OCI-LY1 (cell line): ENCODE results near the gene XPO4.

Experiments used
- H2AFZ ChIP-seq: fragments of 200-600 bp; sonication (generic), shearing (Covaris generic); 2 replicates; pipeline ENCODE4 v1.6.0; 2014; ENCODE audit warnings: antibody characterized with exemption, mild to moderate bottlenecking, low read length
- H3F3A ChIP-seq: fragments of 200-600 bp; sonication (generic), shearing (Covaris generic); 2 replicates; pipeline ENCODE4 v1.6.0; 2014; ENCODE audit warnings: mild to moderate bottlenecking, antibody characterized with exemption, low read length, moderate library complexity; ENCODE audit not compliant: insufficient read depth
- H3K27ac ChIP-seq: fragments of 200-600 bp; sonication (generic); 2 replicates; pipeline ENCODE4 v1.5.1; 2014; ENCODE audit warnings: low read length, mixed run types, mild to moderate bottlenecking, low read depth; ENCODE audit not compliant: poor library complexity, severe bottlenecking
- H3K27me3 ChIP-seq: fragments of 200-600 bp; sonication (generic); 2 replicates; pipeline ENCODE4 v1.6.0; 2014; ENCODE audit warnings: antibody characterized with exemption, mild to moderate bottlenecking, low read length, moderate library complexity; ENCODE audit not compliant: insufficient read depth
- H3K36me3 ChIP-seq: fragments of 200-600 bp; sonication (generic); 2 replicates; pipeline ENCODE4 v1.6.1; 2014; ENCODE audit warnings: mild to moderate bottlenecking, antibody characterized with exemption, low read length, moderate library complexity, mixed read lengths; ENCODE audit not compliant: insufficient read depth
- H3K4me1 ChIP-seq: fragments of 200-600 bp; sonication (generic); 2 replicates; pipeline ENCODE4 v1.5.1; 2014; ENCODE audit warnings: mild to moderate bottlenecking, low read length, moderate library complexity; ENCODE audit not compliant: insufficient read depth, severe bottlenecking
- H3K4me2 ChIP-seq: fragments of 200-600 bp; sonication (generic), shearing (Covaris generic); 2 replicates; pipeline ENCODE4 v1.6.1; 2014; ENCODE audit warnings: low read length
- H3K4me3 ChIP-seq: fragments of 200-600 bp; sonication (generic); 2 replicates; pipeline ENCODE4 v1.5.1; 2014; ENCODE audit warnings: low read length, low read depth, mild to moderate bottlenecking, mixed read lengths; ENCODE audit not compliant: poor library complexity, severe bottlenecking
- H3K79me2 ChIP-seq: fragments of 200-600 bp; shearing (Covaris generic); 2 replicates; pipeline ENCODE4 v1.6.1; 2016; ENCODE audit warnings: mixed run types, low read length, mixed read lengths; ENCODE audit not compliant: insufficient read depth
- H3K9ac ChIP-seq: fragments of 200-600 bp; sonication (generic), shearing (Covaris generic); 2 replicates; pipeline ENCODE4 v1.6.1; 2014; ENCODE audit warnings: mild to moderate bottlenecking, low read length, mixed read lengths
- H3K9me2 ChIP-seq: fragments of 200-600 bp; sonication (generic), shearing (Covaris generic); 2 replicates; pipeline ENCODE4 v1.6.1; 2014; ENCODE audit warnings: low read depth, mild to moderate bottlenecking, low read length, mixed read lengths
- H3K9me3 ChIP-seq: fragments of 200-600 bp; shearing (Covaris generic); 2 replicates; pipeline ENCODE4 v1.6.1; 2014; ENCODE audit warnings: low read length, mixed read lengths
- H4K20me1 ChIP-seq: fragments of 200-600 bp; sonication (generic), shearing (Covaris generic); 2 replicates; pipeline ENCODE4 v1.6.0; 2016; ENCODE audit warnings: mild to moderate bottlenecking, low read length; ENCODE audit not compliant: insufficient read depth
- EZH2 ChIP-seq: fragments of 200-600 bp; sonication (generic), shearing (Covaris generic); IDR thresholded peaks from 2 replicates; pipeline ENCODE4 v1.8.0; 2017; ENCODE audit warnings: borderline replicate concordance, mixed run types, mild to moderate bottlenecking, antibody characterized with exemption, low read length, moderate library complexity, mixed read lengths
- TF ChIP-seq, protein P1 (sequence below): fragments of 200-600 bp; sonication (generic), shearing (Covaris generic); IDR thresholded peaks from 2 replicates; pipeline ENCODE4 v1.5.1; 2017; ENCODE audit warnings: mild to moderate bottlenecking, antibody characterized with exemption, low read length, moderate library complexity, mixed read lengths

XPO4 gene

GRCh38 chr13:20823071-20823470, 79.5 kb downstream of the XPO4 start:
- Histone ChIP-seq H3K9me2 (no peaks in the 10 kb centered on the region), H3F3A (no peaks in the 10 kb centered on the region), H3K79me2 (no peaks in the 10 kb centered on the region), H2AFZ (no peak overlapping the region), H3K36me3 (peaks cover 24% of the 10 kb centered on the region), H3K4me1 (peaks cover 27% of the 10 kb centered on the region), H3K27me3 (no peaks in the 10 kb centered on the region), H3K4me3 (no peak overlapping the region), H3K4me2 (no peak overlapping the region), H3K9ac (no peak overlapping the region), H3K27ac (no peak overlapping the region), H4K20me1 (no peaks in the 10 kb centered on the region), H3K9me3 (no peaks in the 10 kb centered on the region)
- no peak for TF ChIP-seq EZH2
- TF ChIP-seq, protein P1, sequence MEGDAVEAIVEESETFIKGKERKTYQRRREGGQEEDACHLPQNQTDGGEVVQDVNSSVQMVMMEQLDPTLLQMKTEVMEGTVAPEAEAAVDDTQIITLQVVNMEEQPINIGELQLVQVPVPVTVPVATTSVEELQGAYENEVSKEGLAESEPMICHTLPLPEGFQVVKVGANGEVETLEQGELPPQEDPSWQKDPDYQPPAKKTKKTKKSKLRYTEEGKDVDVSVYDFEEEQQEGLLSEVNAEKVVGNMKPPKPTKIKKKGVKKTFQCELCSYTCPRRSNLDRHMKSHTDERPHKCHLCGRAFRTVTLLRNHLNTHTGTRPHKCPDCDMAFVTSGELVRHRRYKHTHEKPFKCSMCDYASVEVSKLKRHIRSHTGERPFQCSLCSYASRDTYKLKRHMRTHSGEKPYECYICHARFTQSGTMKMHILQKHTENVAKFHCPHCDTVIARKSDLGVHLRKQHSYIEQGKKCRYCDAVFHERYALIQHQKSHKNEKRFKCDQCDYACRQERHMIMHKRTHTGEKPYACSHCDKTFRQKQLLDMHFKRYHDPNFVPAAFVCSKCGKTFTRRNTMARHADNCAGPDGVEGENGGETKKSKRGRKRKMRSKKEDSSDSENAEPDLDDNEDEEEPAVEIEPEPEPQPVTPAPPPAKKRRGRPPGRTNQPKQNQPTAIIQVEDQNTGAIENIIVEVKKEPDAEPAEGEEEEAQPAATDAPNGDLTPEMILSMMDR = no peak

GRCh38 chr13:20822406-20822805, 80.1 kb downstream of the XPO4 start:
- H3K9me2 ChIP-seq = no peaks in the 10 kb centered on the region
- H3K9ac ChIP-seq = no peak overlapping the region
- no peaks in the 10 kb centered on the region for H4K20me1 ChIP-seq
- H3K4me1 ChIP-seq = peaks cover 25% of the 10 kb centered on the region
- TF ChIP-seq EZH2 = no peak
- TF ChIP-seq, protein P1 = no peak
- no peaks in the 10 kb centered on the region for H3K27me3 ChIP-seq
- H3K4me2 ChIP-seq = no peak overlapping the region
- H2AFZ ChIP-seq = no peak overlapping the region
- peaks cover 28% of the 10 kb centered on the region for H3K36me3 ChIP-seq
- H3F3A ChIP-seq = no peaks in the 10 kb centered on the region
- no peak overlapping the region for H3K4me3 ChIP-seq
- no peak overlapping the region for H3K27ac ChIP-seq
- H3K79me2 ChIP-seq = no peaks in the 10 kb centered on the region
- no peaks in the 10 kb centered on the region for H3K9me3 ChIP-seq

- TF ChIP-seq, protein P1 = no peak
- TF ChIP-seq EZH2 = no peak
These were observed 82.8 kb downstream of the XPO4 start for GRCh38 chr13:20819715-20820114.

More at GRCh38 chr13:20819715-20820114, 82.8 kb downstream of the XPO4 start:
- peaks cover 38% of the 10 kb centered on the region for H3K36me3 ChIP-seq
- no peaks in the 10 kb centered on the region for H3K27me3 ChIP-seq
- H3K9me2 ChIP-seq = no peaks in the 10 kb centered on the region
- H3K79me2 ChIP-seq = no peaks in the 10 kb centered on the region; the same call in 1 of the 2 replicates
- no peak overlapping the region for H3K4me3 ChIP-seq
- no peak overlapping the region for H2AFZ ChIP-seq
- H3K4me1 ChIP-seq = no peaks in the 10 kb centered on the region
- no peak overlapping the region for H3K4me2 ChIP-seq
- no peak overlapping the region for H3K9ac ChIP-seq
- no peaks in the 10 kb centered on the region for H3F3A ChIP-seq
- no peak overlapping the region for H3K27ac ChIP-seq
- H3K9me3 ChIP-seq = no peaks in the 10 kb centered on the region
- H4K20me1 ChIP-seq = no peaks in the 10 kb centered on the region
